Measurements from ENCODE around the gene TRAF2.
"Not testable (repeated sequence)": the region's sequence is repeated elsewhere in the genome, so short reads cannot be mapped to it uniquely, and the experiment has no call there.

The TRAF2 gene

GRCh38 chr9:136885950-136886578, at the start of gene TRAF2:
Gene TRAF2 (plus strand): TSS chr9:136886516. CDS start chr9:136898741, 12,225 bp downstream.
- DNase-seq: peak; percentile 100

GRCh38 chr9:136837146-136837855, 49.0 kb upstream of the TRAF2 start:
- no peak for DNase-seq

DNA sequence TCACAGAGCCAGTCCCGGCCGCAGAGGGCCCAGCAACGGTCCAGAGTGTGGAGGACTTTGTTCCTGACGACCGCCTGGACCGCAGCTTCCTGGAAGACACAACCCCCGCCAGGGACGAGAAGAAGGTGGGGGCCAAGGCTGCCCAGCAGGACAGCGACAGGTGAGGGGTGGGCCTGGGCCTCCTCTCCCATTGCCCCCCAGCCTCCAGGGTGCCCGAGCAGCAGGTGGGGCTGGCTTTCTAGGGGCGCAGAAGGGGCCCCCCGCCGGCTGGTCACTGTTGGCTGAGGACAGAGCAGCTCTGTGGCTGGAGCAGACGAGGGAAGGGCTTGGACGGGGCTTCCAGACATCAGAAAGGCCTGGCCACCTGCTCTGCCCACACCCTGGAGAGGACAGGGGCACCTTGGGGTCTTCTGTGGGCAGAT, 48.4 kb upstream of the TRAF2 start:
- DNase-seq: not testable (repeated sequence)

- no peak for DNase-seq
These were observed 47.7 kb upstream of the TRAF2 start for GRCh38 chr9:136838314-136839228.

GRCh38 chr9:136839229-136840139, 46.8 kb upstream of the TRAF2 start:
- no peak for DNase-seq

DNA sequence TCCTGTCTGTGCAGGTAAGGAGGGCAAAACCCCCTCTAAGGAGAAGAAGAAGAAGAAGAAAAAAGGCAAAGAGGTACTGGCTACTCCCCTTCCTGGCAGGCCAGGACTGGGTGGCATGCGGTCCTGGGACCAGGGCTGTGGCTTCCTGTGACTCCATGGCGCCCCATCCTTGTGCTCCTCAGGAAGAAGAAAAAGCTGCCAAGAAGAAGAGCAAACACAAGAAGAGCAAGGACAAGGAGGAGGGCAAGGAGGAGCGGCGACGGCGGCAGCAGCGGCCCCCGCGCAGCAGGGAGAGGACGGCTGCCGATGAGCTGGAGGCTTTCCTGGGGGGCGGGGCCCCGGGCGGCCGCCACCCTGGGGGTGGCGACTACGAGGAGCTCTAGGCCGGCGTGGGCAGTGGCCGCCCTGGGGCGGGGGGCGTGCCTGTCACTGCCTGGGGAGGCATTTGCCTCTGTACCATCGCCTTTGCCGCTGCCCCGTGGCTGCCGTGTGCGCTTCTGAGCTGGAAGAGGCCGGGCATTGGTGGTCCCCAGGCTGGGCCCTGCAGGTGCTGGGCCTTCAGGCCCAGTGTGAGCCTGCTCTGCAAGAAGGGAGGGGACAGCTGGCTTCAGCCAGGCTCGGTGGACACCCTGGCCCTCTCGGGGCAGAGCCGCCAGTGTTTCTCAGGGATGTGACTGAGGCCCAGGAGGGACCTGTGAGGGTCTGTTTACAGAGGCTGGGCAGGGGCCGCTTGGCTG, 46.0 kb upstream of the TRAF2 start:
- no peak for DNase-seq

DNA sequence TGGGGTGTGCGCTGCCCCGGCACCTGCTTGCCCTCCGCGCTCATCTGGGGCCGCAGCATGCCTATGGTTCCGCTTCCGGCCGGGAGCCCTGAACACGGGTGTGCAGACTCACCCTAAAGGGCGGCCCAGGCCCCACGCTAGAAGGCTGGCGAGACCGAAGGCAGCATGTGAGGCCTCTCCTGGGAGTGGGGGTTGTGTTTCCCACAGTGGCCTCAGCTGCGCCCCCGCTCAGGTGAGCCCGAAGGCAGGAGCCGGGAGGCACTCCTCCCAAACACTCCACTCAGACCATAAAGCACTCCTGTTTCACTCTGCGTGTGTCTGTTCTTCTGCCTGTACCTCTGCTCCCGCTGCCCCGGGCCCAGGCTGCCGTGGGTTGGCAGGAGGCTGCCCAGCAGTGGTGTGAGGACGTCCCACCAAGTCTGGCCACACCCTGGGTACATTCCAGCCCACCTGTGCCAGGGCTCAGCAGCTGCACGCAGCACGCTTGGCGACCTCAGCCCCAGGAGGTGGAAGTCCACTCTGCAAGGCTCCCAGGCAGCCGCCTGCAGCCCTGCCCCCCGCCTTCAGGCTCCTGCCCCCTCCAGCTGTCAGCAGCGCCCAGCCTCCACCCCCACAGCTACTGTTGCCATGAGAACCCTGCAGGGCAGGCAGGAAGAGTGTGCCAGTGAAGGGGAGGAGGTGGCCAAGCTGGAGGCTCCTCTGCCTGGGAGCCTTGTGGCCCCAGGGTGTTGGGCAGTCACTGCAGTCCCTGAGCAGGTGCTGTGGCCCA, 45.3 kb upstream of the TRAF2 start:
- DNase-seq: peak; percentile 93

DNA sequence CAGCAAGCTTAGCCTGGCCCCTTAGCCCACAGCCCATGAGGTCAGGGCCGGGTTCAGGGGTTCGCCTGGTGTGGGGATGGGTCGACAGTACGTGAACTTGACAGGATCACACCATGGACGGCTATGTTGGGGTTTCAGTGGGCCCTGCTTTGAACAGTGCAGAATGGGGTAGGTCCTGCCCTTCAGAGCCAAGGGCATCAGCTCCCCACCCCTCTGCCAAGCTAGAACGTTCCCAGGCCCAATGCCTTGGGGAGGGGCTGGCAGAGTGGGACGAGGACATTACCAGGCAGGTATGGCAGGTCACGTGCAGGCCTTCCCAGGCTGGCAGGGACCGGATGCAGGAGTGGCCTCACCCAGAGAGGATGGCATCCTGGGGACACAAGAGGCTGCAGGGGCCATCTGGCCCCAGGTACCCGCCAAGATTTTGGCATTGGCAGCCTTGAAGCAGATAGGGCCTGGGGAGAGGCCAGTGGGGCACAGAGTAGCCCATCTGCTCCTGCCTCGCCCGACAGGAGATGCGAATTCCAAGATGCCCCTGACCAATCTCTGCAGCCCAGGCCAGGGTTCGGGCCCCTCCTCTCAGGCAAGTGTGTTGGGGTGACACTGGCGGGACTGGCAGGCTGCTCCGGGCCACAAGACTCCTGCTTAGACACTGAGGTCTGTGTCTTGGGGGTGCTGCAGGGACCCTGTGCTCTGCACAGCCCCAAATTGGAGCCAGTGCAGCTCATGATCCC, 44.5 kb upstream of the TRAF2 start:
- DNase-seq: not testable (repeated sequence)

- DNase-seq: peak; percentile 90
These were observed 43.9 kb upstream of the TRAF2 start, which contains the start of gene AJM1 for GRCh38 chr9:136842380-136842948. Gene AJM1 (plus strand): TSS chr9:136842478. CDS start chr9:136844415, 1,937 bp downstream.

- peak; percentile 40 for DNase-seq
These were observed 43.0 kb upstream of the TRAF2 start for GRCh38 chr9:136843159-136843800.

GRCh38 chr9:136843801-136844740, 42.2 kb upstream of the TRAF2 start:
- peak; percentile 59 for DNase-seq

- no peak for DNase-seq
These were observed 41.4 kb upstream of the TRAF2 start for GRCh38 chr9:136844761-136845464.

DNA sequence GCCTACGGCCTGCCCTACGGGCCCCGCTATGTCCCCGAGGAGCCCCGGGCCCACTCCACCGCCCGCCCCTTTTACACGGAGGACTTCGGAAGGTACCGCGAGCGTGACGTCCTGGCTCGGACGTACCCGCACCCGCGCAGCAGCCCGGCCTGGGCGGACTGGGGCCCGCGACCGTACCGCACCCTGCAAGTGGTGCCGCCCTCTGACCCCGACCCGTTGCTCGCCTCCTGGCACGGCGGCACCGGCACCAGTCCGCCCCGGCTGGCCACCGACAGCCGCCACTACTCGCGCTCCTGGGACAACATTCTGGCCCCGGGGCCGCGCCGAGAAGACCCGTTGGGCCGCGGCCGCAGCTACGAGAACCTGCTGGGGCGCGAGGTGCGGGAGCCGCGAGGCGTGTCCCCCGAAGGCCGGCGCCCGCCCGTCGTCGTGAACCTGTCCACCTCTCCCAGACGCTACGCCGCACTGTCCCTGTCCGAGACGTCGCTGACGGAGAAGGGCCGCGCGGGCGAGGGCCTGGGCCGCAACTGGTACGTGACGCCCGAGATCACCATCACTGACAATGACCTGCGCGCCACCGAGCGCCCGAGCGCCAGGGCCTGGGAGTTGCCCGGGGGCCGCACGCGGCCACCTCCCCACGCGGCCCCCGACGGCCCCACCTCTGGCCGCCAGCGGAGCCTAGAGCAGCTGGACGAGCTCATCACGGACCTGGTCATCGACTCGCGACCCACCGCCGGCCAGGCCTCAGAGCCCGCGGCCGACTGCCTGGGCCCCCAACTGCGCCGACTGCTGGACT, 40.7 kb upstream of the TRAF2 start:
- no peak for DNase-seq

GRCh38 chr9:136846376-136847087, 39.8 kb upstream of the TRAF2 start:
- no peak for DNase-seq

GRCh38 chr9:136847088-136847825, 39.1 kb upstream of the TRAF2 start:
- DNase-seq: peak; percentile 50
